NB4 (cell line): ENCODE data around the gene KYNU.

Experiments
- CTCF ChIP-seq: IDR thresholded peaks from one replicate; pipeline ENCODE4 v1.5.1; 2012; ENCODE audit warnings: low read depth, low read length
- MAX ChIP-seq: IDR thresholded peaks from 2 replicates; pipeline ENCODE4 v1.6.1; 2011; ENCODE audit warnings: low read depth, low read length
- MYC ChIP-seq: IDR thresholded peaks from 2 replicates; pipeline ENCODE4 v1.6.1; 2011; ENCODE audit warnings: low read depth, low read length
- POLR2A ChIP-seq: IDR thresholded peaks from 2 replicates; pipeline ENCODE4 v1.6.1; 2011; ENCODE audit warnings: mild to moderate bottlenecking; ENCODE audit not compliant: insufficient read length; ENCODE audit errors: extremely low read depth

- TF ChIP-seq MAX, result no peak
- no peak for TF ChIP-seq CTCF
- TF ChIP-seq POLR2A, result no peak
- TF ChIP-seq MYC, result no peak
Measured at GRCh38 chr2:142915502-142915901, 38.0 kb downstream of the KYNU start.
